Nephron progenitor cell (in vitro differentiated cells): ENCODE measurements around the gene DDX24.

Experiments
- DNase-seq: peaks from one replicate; pipeline ENCODE4 v3.0.0; 2021
- H3K27ac Mint-ChIP-seq: 2 replicates; pipeline ENCODE4 v1.8.0; 2021; ENCODE audit warnings: mild to moderate bottlenecking, moderate library complexity, mixed read lengths
- H3K27me3 Mint-ChIP-seq: 2 replicates; pipeline ENCODE4 v1.8.0; 2021; ENCODE audit warnings: mild to moderate bottlenecking, low read depth, mixed read lengths; ENCODE audit not compliant: poor library complexity
- H3K36me3 Mint-ChIP-seq: 2 replicates; pipeline ENCODE4 v1.8.0; 2021; ENCODE audit warnings: low read depth, mixed read lengths
- H3K4me1 Mint-ChIP-seq: 2 replicates; pipeline ENCODE4 v1.8.0; 2021; ENCODE audit warnings: mixed read lengths
- H3K4me3 Mint-ChIP-seq: 2 replicates; pipeline ENCODE4 v1.8.0; 2021; ENCODE audit warnings: mild to moderate bottlenecking, moderate library complexity, mixed read lengths
- H3K9me3 Mint-ChIP-seq: 2 replicates; pipeline ENCODE4 v1.8.0; 2021; ENCODE audit warnings: mild to moderate bottlenecking, moderate library complexity, mixed read lengths
- TF ChIP-seq, protein P1 (sequence below): fragments of 200-600 bp; sonication (generic); IDR thresholded peaks from 2 replicates; pipeline ENCODE4 v1.5.0; 2021; ENCODE audit warnings: antibody characterized with exemption

The DDX24 gene

GRCh38 chr14:94098326-94098992 lies 17.5 kb upstream of the DDX24 start:
- Mint-ChIP-seq H3K4me3 (no peak overlapping the region), H3K9me3 (no peaks in the 10 kb centered on the region), H3K27me3 (no peaks in the 10 kb centered on the region), H3K27ac (no peak overlapping the region), H3K4me1 (peaks cover 31% of the 10 kb centered on the region), H3K36me3 (peaks cover 12% of the 10 kb centered on the region)
- TF ChIP-seq, protein P1, sequence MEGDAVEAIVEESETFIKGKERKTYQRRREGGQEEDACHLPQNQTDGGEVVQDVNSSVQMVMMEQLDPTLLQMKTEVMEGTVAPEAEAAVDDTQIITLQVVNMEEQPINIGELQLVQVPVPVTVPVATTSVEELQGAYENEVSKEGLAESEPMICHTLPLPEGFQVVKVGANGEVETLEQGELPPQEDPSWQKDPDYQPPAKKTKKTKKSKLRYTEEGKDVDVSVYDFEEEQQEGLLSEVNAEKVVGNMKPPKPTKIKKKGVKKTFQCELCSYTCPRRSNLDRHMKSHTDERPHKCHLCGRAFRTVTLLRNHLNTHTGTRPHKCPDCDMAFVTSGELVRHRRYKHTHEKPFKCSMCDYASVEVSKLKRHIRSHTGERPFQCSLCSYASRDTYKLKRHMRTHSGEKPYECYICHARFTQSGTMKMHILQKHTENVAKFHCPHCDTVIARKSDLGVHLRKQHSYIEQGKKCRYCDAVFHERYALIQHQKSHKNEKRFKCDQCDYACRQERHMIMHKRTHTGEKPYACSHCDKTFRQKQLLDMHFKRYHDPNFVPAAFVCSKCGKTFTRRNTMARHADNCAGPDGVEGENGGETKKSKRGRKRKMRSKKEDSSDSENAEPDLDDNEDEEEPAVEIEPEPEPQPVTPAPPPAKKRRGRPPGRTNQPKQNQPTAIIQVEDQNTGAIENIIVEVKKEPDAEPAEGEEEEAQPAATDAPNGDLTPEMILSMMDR, result no peak
- no peak for DNase-seq

DNA sequence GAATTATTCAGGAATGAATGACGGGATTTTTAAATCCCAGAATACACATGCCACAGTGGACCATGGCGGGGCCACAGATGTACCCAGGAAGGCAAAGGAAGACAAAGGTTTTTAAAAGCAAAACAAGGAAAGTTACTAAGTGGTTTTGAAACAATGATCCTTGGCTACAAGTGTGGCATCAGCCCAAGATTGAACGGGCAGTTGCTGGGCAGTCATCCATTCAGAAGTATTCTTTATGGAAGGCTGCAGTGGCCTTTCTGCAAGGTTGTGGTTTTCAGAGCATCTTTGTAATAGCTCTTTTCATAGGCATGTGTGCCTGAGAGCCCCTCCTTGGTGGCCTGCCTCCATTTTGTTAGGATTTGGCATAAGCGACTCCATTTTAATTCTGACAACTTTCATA lies 16.1 kb upstream of the DDX24 start:
- Mint-ChIP-seq H3K36me3 (peaks cover 12% of the 10 kb centered on the region), H3K27ac (no peak overlapping the region)

DNA sequence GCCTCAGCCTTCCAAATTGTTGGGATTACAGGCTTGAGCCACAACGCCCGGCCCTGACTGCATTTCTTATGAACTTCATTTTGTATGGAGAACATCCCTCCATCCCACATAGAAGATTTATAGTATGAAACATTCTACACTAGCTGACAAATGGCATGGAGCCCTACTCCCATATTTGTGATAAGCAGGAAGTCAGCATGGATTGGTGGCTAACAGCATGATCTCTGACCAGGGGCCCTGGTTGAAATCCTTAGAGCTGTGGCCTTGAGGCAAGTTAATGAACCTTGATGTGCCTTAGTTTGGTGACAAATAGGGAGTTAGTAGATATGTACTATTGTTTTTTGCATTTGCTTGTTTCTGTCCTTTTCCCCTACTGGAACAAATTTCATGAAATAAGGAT lies 12.4 kb upstream of the DDX24 start:
- Mint-ChIP-seq H3K9me3 (no peaks in the 10 kb centered on the region), H3K36me3 (peaks cover 26% of the 10 kb centered on the region), H3K27me3 (no peaks in the 10 kb centered on the region), H3K27ac (peak overlapping the region; percentile 0), H3K4me1 (peaks cover 13% of the 10 kb centered on the region), H3K4me3 (no peak overlapping the region)
- DNase-seq, result no peak
- TF ChIP-seq, protein P1, result no peak

More for the DNA sequence above, 16.1 kb upstream of the DDX24 start:
- DNase-seq, result no peak
- Mint-ChIP-seq H3K4me1 (peaks cover 25% of the 10 kb centered on the region), H3K9me3 (no peaks in the 10 kb centered on the region), H3K4me3 (no peak overlapping the region), H3K27me3 (no peaks in the 10 kb centered on the region)
- TF ChIP-seq, protein P1, result no peak

- peaks cover 46% of the 10 kb centered on the region for H3K36me3 Mint-ChIP-seq
- H3K4me3 Mint-ChIP-seq, result no peak overlapping the region
- peaks cover 27% of the 10 kb centered on the region for H3K9me3 Mint-ChIP-seq
- TF ChIP-seq, protein P1, result no peak
- DNase-seq, result no peak
- H3K4me1 Mint-ChIP-seq, result peaks cover 20% of the 10 kb centered on the region
- H3K27me3 Mint-ChIP-seq, result no peaks in the 10 kb centered on the region
- no peak overlapping the region for H3K27ac Mint-ChIP-seq
Measured at GRCh38 chr14:94089479-94089878, 8.5 kb upstream of the DDX24 start.

DNA sequence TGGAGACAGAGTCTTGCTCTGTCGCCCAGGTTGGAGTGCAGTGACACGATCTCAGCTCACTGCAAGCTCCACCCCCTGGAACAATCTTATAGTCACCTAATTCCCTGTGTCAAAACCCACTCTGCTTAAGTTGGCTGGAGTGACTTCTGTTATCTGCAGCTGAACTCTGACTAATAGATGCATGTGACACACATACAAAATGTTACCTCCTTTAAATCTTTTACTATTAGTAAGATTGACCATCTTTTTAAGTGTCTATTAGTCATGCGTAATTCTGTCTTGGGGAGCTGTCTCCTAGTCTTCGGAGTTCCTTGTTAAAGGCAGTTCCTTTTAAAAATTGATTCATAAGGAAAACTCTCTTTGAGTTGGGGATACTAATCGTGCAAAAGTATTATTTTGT lies 7.5 kb upstream of the DDX24 start:
- Mint-ChIP-seq H3K27ac (peak overlapping the region; percentile 34), H3K4me3 (no peak overlapping the region), H3K27me3 (no peaks in the 10 kb centered on the region), H3K36me3 (peaks cover 53% of the 10 kb centered on the region), H3K9me3 (peaks cover 28% of the 10 kb centered on the region), H3K4me1 (peaks cover 15% of the 10 kb centered on the region)
- TF ChIP-seq, protein P1, result no peak
- DNase-seq, result no peak

GRCh38 chr14:94087891-94088290 lies 6.9 kb upstream of the DDX24 start:
- peaks cover 34% of the 10 kb centered on the region for H3K9me3 Mint-ChIP-seq
- H3K27ac Mint-ChIP-seq, result no peak overlapping the region
- no peak for DNase-seq
- TF ChIP-seq, protein P1, result no peak
- no peak overlapping the region for H3K4me3 Mint-ChIP-seq
- H3K4me1 Mint-ChIP-seq, result peaks cover 18% of the 10 kb centered on the region
- peaks cover 59% of the 10 kb centered on the region for H3K36me3 Mint-ChIP-seq
- no peaks in the 10 kb centered on the region for H3K27me3 Mint-ChIP-seq
